Hematopoietic multipotent progenitor cell (in vitro differentiated cells): ENCODE measurements around the gene FGF6. TPM values are rescaled to one million over a fixed set of nuclear protein-coding genes. Genes with fewer than 3 reads are reported as not detected.
"Not testable (repeated sequence)": the region's sequence is repeated elsewhere in the genome, so short reads cannot be mapped to it uniquely, and the experiment has no call there.

ENCODE experiments used
- DNase-seq, 3 donors: peaks; one replicate each; pipeline ENCODE4 v3.0.0-alpha.2; 2011 to 2015; ENCODE audit warnings: low read depth in 2 of 3, low spot score in 2 of 3
- total RNA-seq: library from RNA; depleted of rRNA; stranded (reverse); fragments of >200 nt; gene quantifications from one replicate; pipeline ENCODE4 v1.2.3, GENCODE V29; 2012

FGF6 gene, protein sequence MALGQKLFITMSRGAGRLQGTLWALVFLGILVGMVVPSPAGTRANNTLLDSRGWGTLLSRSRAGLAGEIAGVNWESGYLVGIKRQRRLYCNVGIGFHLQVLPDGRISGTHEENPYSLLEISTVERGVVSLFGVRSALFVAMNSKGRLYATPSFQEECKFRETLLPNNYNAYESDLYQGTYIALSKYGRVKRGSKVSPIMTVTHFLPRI
- total RNA-seq = not detected

DNA sequence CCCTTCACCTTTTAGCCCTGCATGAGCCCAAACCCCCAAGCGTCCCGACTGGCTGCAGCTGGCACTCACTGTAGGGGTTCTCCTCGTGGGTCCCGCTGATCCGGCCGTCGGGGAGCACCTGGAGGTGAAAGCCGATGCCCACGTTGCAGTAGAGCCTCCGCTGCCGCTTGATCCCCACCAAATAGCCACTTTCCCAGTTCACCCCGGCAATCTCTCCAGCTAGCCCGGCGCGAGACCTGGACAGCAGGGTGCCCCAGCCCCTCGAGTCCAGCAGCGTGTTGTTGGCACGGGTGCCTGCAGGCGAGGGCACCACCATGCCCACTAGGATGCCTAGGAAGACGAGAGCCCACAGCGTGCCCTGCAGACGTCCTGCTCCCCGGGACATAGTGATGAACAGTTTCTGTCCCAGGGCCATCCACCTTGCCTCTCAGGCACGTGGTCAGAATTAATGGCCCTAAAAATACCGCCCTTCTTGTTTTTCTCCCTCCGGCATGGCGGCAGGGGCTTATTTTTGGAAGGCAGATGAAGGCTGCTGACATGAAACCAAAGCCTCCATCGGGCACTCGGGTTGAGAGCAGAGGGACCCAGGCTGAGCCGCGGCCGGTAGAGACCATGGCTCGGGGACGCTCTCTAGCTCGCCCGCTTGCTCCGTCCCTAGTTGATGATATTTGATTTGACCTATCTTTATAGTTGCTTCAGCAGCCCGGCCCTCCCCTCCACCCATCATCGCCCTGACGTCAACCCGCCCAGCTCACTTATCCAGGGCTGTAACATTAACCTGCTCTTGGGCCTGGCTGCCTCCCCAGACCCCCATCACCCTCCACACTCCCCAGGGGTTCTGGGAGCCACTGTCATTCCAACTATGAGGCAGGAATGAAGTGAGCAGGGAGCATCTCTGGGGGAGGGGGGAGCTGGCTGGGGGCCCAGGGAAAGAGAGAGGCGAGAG is at the start of gene FGF6:
Gene FGF6 (minus strand): TSS at position 660 of the 946 bp plus-strand sequence. CDS start 245 bp downstream, at position 415.
- no peak for DNase-seq

DNA sequence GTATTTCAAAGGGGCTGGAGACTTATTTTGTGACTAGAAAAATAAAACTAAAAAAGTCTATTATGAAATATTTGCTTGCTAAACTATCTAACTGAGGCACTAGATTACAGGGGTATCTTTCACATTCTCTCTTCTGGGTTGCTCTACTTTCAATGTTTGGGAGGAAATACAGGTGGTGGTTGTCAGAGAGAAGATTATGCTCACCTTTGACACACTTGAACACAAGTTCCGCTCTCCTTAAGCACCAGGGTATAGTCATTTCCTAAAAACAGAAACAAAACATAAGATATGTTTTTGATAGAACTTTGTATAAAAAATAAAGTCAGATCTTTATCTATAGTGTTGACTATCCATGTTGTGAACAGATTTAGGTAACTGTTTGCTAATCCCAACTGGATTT is 45.4 kb upstream of the FGF6 start:
- no peak for DNase-seq

DNA sequence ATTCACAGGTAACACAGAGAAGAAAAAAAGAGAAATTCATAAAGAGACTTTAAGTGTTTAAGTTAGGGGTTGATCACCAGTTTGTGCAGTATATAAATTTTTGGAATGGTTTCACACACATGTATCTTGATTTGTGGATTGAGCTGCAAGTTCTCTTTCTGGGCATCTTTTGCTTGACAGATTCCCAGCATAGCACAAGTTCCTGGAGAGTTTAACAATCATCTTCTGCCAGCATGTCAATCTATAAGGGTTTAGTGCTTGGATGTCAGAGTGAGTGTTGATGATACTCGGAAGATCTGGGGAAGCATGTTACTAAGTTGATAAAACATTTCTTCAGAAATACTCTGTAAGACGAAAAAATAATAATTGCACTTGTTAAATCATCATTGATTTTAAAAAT is 43.9 kb upstream of the FGF6 start:
- no peak for DNase-seq

DNA sequence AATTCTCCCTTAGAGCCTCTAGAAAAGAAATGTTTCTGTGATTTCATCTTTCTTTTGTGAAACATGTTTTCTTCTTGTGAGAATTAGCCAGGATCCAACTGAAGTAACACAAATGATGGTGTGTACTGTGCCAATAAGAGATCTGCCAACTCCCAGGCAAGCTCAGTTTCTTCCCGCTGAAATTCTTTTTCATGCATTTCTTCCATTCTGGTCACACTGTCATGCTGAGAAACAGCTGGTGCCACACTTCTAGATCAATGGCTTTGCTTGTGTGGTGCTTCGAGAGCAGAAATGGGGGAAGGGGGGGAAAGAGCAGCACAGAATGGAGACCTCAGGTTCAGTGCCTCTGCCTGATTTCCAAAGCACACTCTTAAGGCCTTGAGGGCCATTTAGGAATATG is 41.4 kb upstream of the FGF6 start:
- no peak for DNase-seq

DNA sequence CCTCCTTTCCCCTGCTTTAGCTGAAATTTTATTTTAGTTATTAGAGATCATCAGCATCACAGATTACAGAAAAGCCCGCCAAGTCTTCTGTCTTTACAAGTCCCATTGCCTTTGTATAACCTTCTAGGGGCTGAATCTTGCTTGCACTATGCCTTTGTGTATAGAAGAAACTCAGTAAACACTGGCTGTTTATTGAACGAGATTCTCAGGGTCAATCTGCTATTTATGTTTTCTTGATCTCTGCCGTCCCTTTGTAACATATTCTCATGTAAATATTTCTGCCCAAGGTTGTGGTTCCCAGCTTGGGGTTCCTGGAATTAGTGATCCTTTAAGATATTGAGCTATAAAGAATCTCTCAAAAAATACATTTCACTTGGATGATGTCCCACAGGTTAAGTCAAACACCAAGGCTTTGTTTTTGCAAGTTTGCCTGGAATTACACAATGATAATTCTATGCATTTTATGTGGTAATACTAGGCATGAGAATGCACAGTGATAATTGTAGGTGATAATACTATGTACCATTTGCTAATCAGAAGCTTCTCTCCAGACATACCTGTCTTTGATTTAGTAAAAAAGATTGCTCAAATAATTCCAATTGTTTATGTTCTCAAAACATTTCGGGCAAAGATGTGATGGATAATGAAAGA is 40.6 kb upstream of the FGF6 start:
- no peak for DNase-seq

DNA sequence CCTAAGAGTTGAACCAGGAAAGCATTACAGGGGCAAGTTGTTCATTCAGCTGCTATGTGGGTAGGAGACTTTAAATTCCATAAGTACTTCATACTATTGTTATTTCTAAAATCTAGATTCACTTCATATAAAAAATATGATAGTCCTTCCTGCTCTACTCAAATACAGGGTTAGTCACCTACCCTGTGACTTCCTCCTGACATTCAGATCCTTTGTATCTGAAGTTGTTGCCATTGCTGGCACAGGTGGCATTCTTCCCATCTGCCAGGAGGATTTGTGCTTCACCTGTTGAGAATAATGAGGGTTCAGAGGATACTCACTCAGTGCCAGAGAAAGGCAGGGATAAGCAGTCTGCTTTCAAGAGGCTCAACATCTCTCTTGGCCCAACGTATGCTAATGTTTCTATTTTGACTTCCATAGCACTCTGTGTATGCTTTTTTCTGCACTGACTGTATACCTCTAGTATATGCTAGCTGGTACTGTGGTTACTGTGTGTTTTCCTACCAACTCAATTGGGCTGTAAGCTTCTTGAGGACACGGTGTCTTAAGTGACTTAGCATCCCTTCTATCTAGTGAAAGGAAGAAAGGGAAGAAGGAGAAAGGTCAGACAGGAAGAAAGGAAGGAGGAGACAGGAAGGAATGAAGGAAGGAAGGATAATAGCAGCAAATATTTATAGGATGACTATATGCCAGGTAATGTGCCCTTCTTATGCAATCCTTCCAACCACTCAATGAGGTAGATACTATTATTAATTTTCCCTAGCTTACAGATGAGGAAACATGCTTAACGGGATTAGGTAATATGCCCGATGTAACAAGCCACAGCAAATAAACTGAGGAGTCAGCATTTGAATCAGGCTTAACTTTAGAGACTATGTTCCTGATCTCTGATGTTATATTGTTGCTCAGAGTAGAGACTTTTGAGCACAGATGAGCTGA is 38.5 kb upstream of the FGF6 start:
- DNase-seq = no peak

DNA sequence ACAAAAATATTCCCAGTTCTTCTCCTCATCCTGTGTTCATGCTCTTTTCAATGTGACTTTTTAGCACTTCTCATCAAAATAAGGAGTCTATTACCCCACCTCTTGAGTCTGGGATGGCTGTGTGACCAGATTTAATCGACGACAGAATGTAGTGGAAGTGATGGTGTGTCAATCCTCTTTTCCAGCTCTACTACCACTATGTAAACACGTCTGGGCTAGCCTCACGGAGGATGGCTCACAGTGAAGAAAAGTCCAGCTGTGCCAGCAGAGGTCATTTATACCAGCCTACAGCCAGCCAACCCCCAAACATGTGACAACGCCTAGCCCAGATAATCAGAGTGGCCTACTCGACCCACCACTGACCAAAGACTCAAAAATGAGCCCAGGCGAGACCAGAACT is 37.3 kb upstream of the FGF6 start:
- DNase-seq = no peak

DNA sequence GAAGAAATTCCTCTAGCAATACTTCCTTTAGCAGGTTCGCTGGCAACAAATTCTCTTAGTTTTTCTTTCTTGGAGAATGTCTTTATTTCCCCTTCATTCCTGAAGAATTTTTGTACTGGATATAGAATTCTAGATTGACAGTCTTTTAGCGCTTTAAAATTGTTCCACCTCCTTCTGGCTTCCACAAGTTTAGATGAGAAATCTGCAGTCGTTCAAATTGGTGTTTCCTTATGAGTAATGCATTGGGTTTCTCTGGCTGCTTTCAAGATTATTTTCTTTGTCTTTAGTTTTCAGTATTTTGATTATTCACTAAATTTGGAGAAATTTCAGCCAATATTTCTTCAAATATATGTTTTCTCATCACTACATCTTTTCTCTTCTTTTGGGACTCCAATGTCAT is 33.3 kb upstream of the FGF6 start:
- DNase-seq = no peak

DNA sequence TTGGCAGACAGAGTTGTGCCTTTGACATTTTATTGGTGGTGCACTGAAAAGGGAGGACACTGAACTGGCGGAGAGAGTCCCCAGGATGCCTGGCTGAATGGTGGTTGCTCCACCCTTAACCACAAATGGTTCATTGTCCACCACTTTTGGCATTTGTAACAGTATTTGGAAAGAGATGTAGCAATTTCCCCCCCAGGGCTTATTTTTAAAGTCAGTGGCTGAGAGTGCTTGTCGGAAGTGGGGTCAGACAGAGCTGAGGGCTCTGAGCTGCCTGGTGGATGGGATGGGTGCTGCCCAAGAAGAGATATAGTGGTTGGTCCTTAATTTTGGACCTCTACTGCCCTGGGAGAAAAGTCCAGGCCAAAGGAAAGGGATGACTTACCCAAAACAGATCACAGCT is 31.5 kb upstream of the FGF6 start:
- no peak for DNase-seq

DNA sequence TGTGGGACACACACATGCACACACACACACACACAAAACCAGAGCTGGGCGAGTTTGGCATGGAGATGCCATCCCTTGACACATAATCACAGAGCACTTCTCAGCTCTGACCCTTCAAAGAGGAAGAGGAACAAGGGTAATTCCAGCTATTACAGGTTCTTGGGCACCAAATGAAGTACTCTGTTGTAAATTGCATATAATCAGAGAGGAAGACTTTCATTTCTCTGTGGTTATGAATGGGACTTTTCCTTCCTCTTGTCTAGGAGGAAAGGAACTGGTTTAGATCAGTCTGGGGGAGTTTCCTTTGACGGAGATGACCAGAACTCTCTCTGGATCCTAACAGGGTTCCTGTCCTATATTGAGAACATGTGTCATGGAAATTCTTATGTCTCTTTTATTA is 26.4 kb upstream of the FGF6 start:
- no peak for DNase-seq

DNA sequence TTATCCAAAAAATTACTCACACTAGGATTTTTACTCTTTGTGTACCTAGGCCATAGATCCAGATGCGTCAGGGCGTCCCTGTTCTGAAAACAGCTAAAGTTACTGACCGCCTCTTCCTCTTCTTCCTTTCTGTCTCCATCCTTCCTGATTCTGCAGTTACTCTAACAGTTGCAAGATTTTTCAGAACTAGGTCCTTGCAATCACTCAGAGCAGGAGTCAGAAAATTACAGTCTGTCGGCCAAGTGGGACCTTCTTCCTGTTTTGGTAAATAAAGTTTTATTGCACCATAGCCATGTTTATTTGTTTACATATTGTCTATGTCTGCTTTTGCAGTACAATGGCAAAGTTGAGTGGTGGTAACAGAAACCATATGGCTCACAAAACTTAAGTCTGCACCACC is 25.6 kb upstream of the FGF6 start:
- DNase-seq = no peak

DNA sequence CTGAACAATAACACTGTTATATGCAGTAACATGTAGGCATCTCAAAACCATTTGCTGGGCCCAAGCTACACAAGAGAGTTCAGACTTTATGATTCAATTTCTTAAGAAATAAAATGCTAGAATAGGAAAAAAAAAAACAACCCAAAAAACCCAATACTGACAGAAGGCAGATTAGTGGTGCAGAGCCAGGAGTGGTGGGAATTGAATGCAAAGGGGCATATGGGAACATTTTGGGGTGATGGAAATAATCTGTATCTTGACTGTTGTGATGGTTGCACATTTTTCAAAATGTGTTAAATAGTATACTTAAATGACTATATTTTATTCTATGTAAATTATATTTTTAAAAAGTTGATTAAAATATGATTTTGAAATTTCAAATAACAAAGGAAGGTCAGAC is 23.4 kb upstream of the FGF6 start:
- DNase-seq = no peak

DNA sequence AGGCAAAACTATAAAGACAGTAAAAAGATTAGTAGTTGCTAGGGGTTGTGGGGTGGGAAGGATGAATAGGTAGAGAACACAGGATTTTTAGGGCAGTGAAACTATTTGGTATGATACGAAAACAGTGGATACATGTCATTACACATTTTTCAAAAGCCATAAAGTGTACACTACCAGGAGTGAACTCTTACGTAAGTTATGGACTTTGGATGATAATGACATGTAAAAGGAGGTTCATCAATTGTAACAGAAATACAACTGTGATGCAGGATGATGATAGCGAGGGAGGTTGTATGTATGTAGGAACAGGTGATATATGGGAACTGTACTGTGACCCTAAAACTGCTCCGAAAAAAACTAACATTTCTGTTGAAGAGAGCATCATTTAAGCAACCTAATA is 15.1 kb upstream of the FGF6 start:
- no peak for DNase-seq

DNA sequence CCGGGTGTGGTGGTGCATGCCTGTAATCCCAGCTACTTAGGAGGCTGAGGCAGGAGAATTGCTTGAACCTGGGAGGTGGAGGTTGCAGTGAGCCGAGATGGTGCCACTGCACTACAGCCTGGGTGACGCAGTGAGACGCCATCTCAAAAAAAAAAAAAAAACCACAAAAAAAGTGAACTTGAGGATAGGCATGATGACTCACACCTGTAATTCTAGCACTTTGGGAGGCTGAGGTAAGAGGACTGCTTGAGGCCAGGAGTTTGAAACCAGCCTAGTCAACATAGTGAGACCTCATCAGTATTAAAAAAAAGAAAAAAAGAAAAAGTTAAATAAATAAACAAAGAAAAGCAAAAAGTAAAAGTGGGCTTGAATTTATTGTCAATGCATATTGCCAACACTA is 10.2 kb upstream of the FGF6 start:
- not testable (repeated sequence) for DNase-seq

DNA sequence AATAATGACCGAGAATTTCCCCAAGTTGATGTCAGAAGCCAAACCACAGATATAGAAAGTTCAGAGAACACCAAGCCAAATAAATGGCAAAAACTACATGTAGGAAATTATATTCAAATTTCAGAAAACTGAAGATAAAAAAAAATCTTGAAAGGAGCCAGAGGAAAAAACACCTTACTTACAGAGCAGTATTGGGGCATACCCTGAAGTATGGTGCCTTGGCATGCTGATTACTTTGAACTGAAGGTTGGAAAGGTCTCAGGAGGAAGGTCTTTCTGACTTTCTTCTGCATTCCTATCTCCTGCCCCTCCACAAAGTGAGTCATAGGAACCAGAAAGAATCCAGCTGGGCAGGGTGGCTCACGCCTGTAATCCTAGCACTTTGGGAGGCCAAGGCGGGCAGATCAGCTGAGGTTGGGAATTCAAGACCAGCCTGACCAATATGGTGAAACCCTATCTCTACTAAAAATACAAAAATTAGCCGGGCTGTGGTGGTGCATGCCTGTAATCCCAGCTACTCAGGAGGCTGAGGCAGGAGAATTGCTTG is 8.8 kb upstream of the FGF6 start:
- DNase-seq = no peak

DNA sequence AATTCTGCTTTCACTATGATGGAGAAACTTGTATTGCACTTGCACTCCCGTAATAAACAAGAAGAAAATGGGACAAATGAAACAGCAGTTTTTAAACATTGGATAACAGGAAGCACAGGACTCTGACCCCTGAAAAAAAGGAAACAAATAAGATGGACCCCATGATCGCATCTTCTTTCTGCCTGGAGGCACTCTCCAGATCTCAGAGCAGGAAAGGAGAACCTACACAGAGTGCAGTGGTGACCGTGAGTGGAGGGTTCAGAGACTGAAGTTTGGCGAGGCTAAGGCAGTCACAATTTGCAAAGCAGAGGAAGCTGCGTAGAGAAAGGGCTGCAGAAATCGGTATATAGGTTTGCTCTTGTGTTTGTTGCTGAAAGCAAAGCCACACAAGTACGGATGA is 6.1 kb upstream of the FGF6 start:
- DNase-seq = no peak

DNA sequence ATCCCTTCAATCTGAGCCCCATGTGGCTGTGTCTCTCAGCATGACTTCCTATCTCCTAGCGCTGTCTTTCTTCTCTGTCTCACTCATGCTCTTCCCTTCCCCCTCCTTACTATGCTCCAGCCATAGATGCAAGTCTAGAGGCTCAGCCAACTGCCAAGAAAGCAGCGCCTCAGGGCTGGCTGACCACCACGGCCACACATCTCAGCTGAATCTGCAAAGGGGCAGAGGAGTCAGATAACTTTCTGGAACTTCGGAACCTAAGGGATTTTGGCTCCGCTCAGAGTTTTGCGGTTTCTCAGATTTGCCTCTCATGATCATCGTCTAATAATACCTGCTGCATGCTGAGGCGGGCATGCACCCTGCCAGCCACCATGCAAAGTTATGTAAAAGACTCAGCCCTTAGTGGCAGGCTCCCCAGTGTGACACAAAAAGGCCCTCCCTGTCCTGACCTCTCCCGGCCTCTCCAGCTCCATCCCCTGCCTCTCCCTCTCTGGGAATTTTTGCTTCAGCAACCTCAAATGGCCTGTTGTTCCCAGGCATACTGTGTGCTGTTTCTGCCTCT is 5.0 kb upstream of the FGF6 start:
- no peak for DNase-seq

DNA sequence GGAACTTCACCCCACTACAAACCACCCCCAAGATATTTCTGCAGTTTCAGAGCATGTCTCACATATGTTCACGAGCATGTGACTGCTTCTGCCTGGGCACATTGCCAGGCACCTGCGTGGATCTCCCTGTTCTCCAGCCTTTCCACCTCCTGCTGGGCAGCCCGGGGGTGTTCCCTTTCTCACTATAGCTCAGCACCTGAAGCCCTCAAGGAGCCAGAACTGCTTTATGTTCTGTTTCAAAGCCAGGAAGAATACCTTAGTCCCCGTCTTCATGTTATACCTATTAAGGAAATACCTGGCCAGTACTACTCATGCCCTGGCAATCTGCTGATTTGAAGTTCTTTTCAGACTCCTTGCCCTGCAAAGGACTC is 4.2 kb upstream of the FGF6 start:
- no peak for DNase-seq

DNA sequence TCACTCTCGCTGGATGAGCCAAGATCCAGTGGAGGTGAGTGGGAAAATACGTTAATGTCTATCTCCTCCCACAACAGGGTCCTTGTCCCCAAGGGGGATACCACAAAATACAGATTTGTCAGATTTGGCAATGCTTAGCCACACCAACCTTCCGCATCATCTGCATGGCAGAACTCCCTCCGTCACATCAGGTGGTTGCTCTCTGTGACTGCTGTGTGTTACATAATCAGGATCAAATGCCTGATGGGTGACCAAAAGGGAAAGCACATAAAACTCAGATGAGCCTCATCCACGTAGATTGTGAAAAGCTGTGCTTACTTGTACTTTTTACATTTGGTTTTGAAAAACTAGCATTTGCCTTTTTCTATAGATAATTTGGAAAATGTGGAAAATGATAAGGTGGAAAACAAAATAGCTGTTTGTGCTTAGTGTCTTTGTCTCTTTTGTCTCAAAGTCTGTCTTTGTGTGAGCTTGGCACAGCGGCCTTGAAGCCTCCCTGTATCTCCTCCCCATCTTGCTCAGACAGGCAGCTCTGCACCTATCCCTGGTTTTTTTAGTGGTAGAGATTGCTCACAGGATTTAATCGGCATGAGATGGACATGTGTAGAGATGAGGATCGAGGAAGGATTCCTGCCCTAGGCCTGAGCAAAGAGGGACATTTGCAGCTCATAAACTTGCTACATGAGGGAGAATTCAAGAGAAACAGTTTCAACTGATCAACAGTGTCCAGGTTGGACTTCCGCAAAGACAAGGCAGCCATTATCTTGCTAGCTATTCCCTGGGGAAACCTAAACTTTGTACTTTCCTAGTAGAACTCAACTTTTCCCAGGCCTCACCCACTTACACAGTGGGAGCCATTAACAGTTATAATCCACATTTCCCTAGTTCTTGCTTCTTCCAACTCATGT is 3.6 kb upstream of the FGF6 start:
- DNase-seq = no peak
